ENCODE data around the gene DCC. TPM values are rescaled to one million over a fixed set of nuclear protein-coding genes. Genes with fewer than 3 reads are reported as not detected.

Gene DCC
- total and polyA plus RNA-seq, 2 donors (not counting 1 experiment from before 2014, with no cell fraction given) = 0.14 TPM; not detected in 1

DNA sequence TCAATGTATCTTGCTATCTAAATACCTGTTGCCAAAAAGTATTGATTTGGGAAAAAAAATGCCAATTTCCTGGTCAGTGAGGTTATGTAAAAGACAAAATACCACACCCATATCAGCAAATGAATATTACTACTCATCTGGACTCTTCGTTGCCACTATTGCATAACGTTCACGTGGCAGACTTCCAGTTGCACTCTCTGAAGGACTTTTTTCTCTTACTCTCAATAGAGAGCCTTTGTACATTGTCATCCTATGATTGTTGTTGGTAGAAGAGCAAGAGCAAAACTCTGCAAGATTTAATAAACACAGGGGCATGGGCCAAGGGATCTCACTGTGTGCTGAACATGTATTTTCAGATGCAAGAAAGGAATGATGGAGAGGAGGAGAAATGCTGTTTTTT is 1194.7 kb downstream of the DCC start:
- no peaks in the 10 kb centered on the region for H4K20me1 ChIP-seq (ENCODE audit: control insufficient read depth, extremely low read depth, insufficient read depth, low read length)
- H3K9me3 ChIP-seq (ENCODE audit: control insufficient read depth, insufficient read depth, low read depth, low read length) = no peaks in the 10 kb centered on the region
- H3K4me2 ChIP-seq (ENCODE audit: extremely low read depth, insufficient read depth, low read length) = no peak overlapping the region
- no peaks in the 10 kb centered on the region for H3K27me3 ChIP-seq (ENCODE audit: control insufficient read depth, insufficient read depth, low read length)
- H3K4me1 ChIP-seq (ENCODE audit: control insufficient read depth, extremely low read depth, insufficient read depth, low read length) = no peaks in the 10 kb centered on the region
- DNase-seq (ENCODE audit: low read depth in 2 of 2) = no peak
- H3K27ac ChIP-seq (ENCODE audit: insufficient read depth, low read length) = no peak overlapping the region
- no peak overlapping the region for H3K4me3 ChIP-seq (replicated peaks in 1 of 4; ENCODE audit: control extremely low read depth in 1 of 4, insufficient read depth in 1 of 4, low read depth in 3 of 4, low read length in 4 of 4)
- no peak for TF ChIP-seq EZH2 (IDR thresholded peaks at IDR 0.05; ENCODE audit: low read length, missing control alignments)
- TF ChIP-seq, protein P1, sequence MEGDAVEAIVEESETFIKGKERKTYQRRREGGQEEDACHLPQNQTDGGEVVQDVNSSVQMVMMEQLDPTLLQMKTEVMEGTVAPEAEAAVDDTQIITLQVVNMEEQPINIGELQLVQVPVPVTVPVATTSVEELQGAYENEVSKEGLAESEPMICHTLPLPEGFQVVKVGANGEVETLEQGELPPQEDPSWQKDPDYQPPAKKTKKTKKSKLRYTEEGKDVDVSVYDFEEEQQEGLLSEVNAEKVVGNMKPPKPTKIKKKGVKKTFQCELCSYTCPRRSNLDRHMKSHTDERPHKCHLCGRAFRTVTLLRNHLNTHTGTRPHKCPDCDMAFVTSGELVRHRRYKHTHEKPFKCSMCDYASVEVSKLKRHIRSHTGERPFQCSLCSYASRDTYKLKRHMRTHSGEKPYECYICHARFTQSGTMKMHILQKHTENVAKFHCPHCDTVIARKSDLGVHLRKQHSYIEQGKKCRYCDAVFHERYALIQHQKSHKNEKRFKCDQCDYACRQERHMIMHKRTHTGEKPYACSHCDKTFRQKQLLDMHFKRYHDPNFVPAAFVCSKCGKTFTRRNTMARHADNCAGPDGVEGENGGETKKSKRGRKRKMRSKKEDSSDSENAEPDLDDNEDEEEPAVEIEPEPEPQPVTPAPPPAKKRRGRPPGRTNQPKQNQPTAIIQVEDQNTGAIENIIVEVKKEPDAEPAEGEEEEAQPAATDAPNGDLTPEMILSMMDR (conservative IDR thresholded peaks at IDR 0.05 in 1 of 2, IDR thresholded peaks at IDR 0.05 in 1 of 2; ENCODE audit: low read depth in 1 of 2, low read length in 2 of 2) = no peak
- H2AFZ ChIP-seq (ENCODE audit: low read length) = no peak overlapping the region
- H3K9ac ChIP-seq (ENCODE audit: insufficient read depth, low read length) = no peak overlapping the region
- H3K79me2 ChIP-seq (ENCODE audit: control insufficient read depth, insufficient read depth, low read length) = no peaks in the 10 kb centered on the region
- no peaks in the 10 kb centered on the region for H3K36me3 ChIP-seq (ENCODE audit: control insufficient read depth, insufficient read depth, low read length)

DNA sequence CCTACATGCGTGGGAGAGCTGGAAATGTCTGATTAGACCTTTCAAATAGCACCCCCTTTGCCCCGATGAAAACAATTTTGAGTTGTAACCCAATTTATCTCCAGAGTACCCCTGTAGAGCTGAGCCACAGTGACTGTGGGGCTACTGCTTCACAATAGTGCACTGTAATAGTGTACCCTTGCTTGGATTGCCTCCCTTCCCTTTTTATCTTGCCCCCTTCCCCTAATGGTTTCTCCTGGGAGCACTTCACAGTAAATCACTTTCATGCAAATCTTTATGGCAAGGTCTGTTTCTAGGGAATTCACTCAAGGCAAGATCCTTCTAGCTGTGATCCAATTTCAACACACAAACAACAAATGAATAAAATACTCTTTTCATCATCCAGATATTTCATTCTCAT is 1196.9 kb downstream of the DCC start:
- no peak overlapping the region for H3K4me2 ChIP-seq (ENCODE audit: extremely low read depth, insufficient read depth, low read length)
- H3K9ac ChIP-seq (ENCODE audit: insufficient read depth, low read length) = no peak overlapping the region
- no peaks in the 10 kb centered on the region for H3K4me1 ChIP-seq (ENCODE audit: control insufficient read depth, extremely low read depth, insufficient read depth, low read length)
- no peak overlapping the region for H2AFZ ChIP-seq (ENCODE audit: low read length)
- no peaks in the 10 kb centered on the region for H3K36me3 ChIP-seq (ENCODE audit: control insufficient read depth, insufficient read depth, low read length)
- H4K20me1 ChIP-seq (ENCODE audit: control insufficient read depth, extremely low read depth, insufficient read depth, low read length) = no peaks in the 10 kb centered on the region
- TF ChIP-seq, protein P1 (conservative IDR thresholded peaks at IDR 0.05 in 1 of 2, IDR thresholded peaks at IDR 0.05 in 1 of 2; ENCODE audit: low read depth in 1 of 2, low read length in 2 of 2) = no peak
- DNase-seq (ENCODE audit: low read depth in 2 of 2) = no peak
- no peaks in the 10 kb centered on the region for H3K9me3 ChIP-seq (ENCODE audit: control insufficient read depth, insufficient read depth, low read depth, low read length)
- no peak overlapping the region for H3K4me3 ChIP-seq (replicated peaks in 1 of 4; ENCODE audit: control extremely low read depth in 1 of 4, insufficient read depth in 1 of 4, low read depth in 3 of 4, low read length in 4 of 4)
- no peaks in the 10 kb centered on the region for H3K27me3 ChIP-seq (ENCODE audit: control insufficient read depth, insufficient read depth, low read length)
- H3K79me2 ChIP-seq (ENCODE audit: control insufficient read depth, insufficient read depth, low read length) = no peaks in the 10 kb centered on the region
- H3K27ac ChIP-seq (ENCODE audit: insufficient read depth, low read length) = no peak overlapping the region

- TF ChIP-seq, protein P1 (conservative IDR thresholded peaks at IDR 0.05 in 1 of 2, IDR thresholded peaks at IDR 0.05 in 1 of 2; ENCODE audit: low read depth in 1 of 2, low read length in 2 of 2) = no peak
- TF ChIP-seq EZH2 (IDR thresholded peaks at IDR 0.05; ENCODE audit: low read length, missing control alignments) = no peak
- Histone ChIP-seq H3K4me1 (ENCODE audit: control insufficient read depth, extremely low read depth, insufficient read depth, low read length) (no peaks in the 10 kb centered on the region), H3K27ac (ENCODE audit: insufficient read depth, low read length) (no peak overlapping the region), H3K27me3 (ENCODE audit: control insufficient read depth, insufficient read depth, low read length) (no peaks in the 10 kb centered on the region), H3K4me3 (replicated peaks in 1 of 4; ENCODE audit: control extremely low read depth in 1 of 4, insufficient read depth in 1 of 4, low read depth in 3 of 4, low read length in 4 of 4) (no peak overlapping the region), H3K4me2 (ENCODE audit: extremely low read depth, insufficient read depth, low read length) (no peak overlapping the region), H2AFZ (ENCODE audit: low read length) (no peak overlapping the region), H3K79me2 (ENCODE audit: control insufficient read depth, insufficient read depth, low read length) (no peaks in the 10 kb centered on the region), H3K9ac (ENCODE audit: insufficient read depth, low read length) (no peak overlapping the region), H3K9me3 (ENCODE audit: control insufficient read depth, insufficient read depth, low read depth, low read length) (no peaks in the 10 kb centered on the region), H4K20me1 (ENCODE audit: control insufficient read depth, extremely low read depth, insufficient read depth, low read length) (no peaks in the 10 kb centered on the region), H3K36me3 (ENCODE audit: control insufficient read depth, insufficient read depth, low read length) (no peaks in the 10 kb centered on the region)
- DNase-seq (ENCODE audit: low read depth in 2 of 2) = no peak
Measured at GRCh38 chr18:53541924-53542323, 1201.9 kb downstream of the DCC start.

Data from fibroblast of lung (primary cell).